Measurements from ENCODE around the gene PRKCG. TPM values are rescaled to one million over a fixed set of nuclear protein-coding genes. Genes with fewer than 3 reads are reported as not detected.

PRKCG gene
- total RNA-seq, 1 experiment from 2014 or later: 1.7 TPM

GRCh38 chr19:53912653-53913052, 30.7 kb downstream of the PRKCG start:
- no peaks in the 10 kb centered on the region for H3K4me1 ChIP-seq
- Mint-ChIP-seq H3K27me3 (ENCODE audit: insufficient read depth, unreplicated experiment) (peaks cover 21% of the 10 kb centered on the region), H3K36me3 (ENCODE audit: insufficient read depth, unreplicated experiment) (no peaks in the 10 kb centered on the region), H3K4me3 (ENCODE audit: unreplicated experiment) (no peak overlapping the region), H3K4me1 (ENCODE audit: low read depth, unreplicated experiment) (no peaks in the 10 kb centered on the region), H3K9me3 (ENCODE audit: unreplicated experiment) (peaks cover 10% of the 10 kb centered on the region), H3K27ac (ENCODE audit: unreplicated experiment) (no peak overlapping the region)
- no peak overlapping the region for H3K4me3 ChIP-seq (ENCODE audit: low read depth, low read length)
- no peaks in the 10 kb centered on the region for H3K9me3 ChIP-seq
- H3K27me3 ChIP-seq (replicated peaks; ENCODE audit: control insufficient read depth, insufficient read depth, low read length): no peaks in the 10 kb centered on the region
- no peak for TF ChIP-seq CTCF (IDR thresholded peaks at IDR 0.05; ENCODE audit: insufficient read depth in 1 of 2, low read depth in 1 of 2, low read length in 1 of 2, severe bottlenecking in 1 of 2, unreplicated experiment in 1 of 2)
- no TSS peak for BruUV-seq (replicated peaks)
- no peak for DNase-seq
- H3K36me3 ChIP-seq (ENCODE audit: control insufficient read depth, insufficient read depth, low read length): no peaks in the 10 kb centered on the region
- CTCF ChIA-PET: no interaction called here
- POLR2A ChIA-PET: no interaction called here
- intact Hi-C loops (cut with micrococcal nuclease; ENCODE audit: unreplicated experiment): no loop called here

GRCh38 chr19:53915000-53915399, 33.0 kb downstream of the PRKCG start:
- Mint-ChIP-seq H3K27me3 (ENCODE audit: insufficient read depth, unreplicated experiment) (peaks cover 11% of the 10 kb centered on the region), H3K4me3 (ENCODE audit: unreplicated experiment) (no peak overlapping the region), H3K27ac (ENCODE audit: unreplicated experiment) (no peak overlapping the region), H3K9me3 (ENCODE audit: unreplicated experiment) (no peaks in the 10 kb centered on the region), H3K36me3 (ENCODE audit: insufficient read depth, unreplicated experiment) (no peaks in the 10 kb centered on the region), H3K4me1 (ENCODE audit: low read depth, unreplicated experiment) (no peaks in the 10 kb centered on the region)
- intact Hi-C loops (cut with micrococcal nuclease; ENCODE audit: unreplicated experiment): no loop called here
- H3K36me3 ChIP-seq (ENCODE audit: control insufficient read depth, insufficient read depth, low read length): no peaks in the 10 kb centered on the region
- CTCF ChIA-PET: no interaction called here
- DNase-seq: no peak
- H3K4me1 ChIP-seq: no peaks in the 10 kb centered on the region
- no peaks in the 10 kb centered on the region for H3K9me3 ChIP-seq
- no peak for TF ChIP-seq CTCF (IDR thresholded peaks at IDR 0.05; ENCODE audit: insufficient read depth in 1 of 2, low read depth in 1 of 2, low read length in 1 of 2, severe bottlenecking in 1 of 2, unreplicated experiment in 1 of 2)
- H3K4me3 ChIP-seq (ENCODE audit: low read depth, low read length): no peak overlapping the region
- POLR2A ChIA-PET: no interaction called here
- no peaks in the 10 kb centered on the region for H3K27me3 ChIP-seq (replicated peaks; ENCODE audit: control insufficient read depth, insufficient read depth, low read length)
- no TSS peak for BruUV-seq (replicated peaks)

- ChIA-PET CTCF (no interaction called here), POLR2A (no interaction called here)
- no peaks in the 10 kb centered on the region for H3K27me3 ChIP-seq (replicated peaks; ENCODE audit: control insufficient read depth, insufficient read depth, low read length)
- no peaks in the 10 kb centered on the region for H3K9me3 ChIP-seq
- Mint-ChIP-seq H3K27ac (ENCODE audit: unreplicated experiment) (no peak overlapping the region), H3K9me3 (ENCODE audit: unreplicated experiment) (no peaks in the 10 kb centered on the region), H3K36me3 (ENCODE audit: insufficient read depth, unreplicated experiment) (no peaks in the 10 kb centered on the region), H3K4me3 (ENCODE audit: unreplicated experiment) (no peak overlapping the region), H3K4me1 (ENCODE audit: low read depth, unreplicated experiment) (no peaks in the 10 kb centered on the region), H3K27me3 (ENCODE audit: insufficient read depth, unreplicated experiment) (peaks cover 4% of the 10 kb centered on the region)
- no peaks in the 10 kb centered on the region for H3K36me3 ChIP-seq (ENCODE audit: control insufficient read depth, insufficient read depth, low read length)
- BruUV-seq (replicated peaks): no TSS peak
- no peak for TF ChIP-seq CTCF (IDR thresholded peaks at IDR 0.05; ENCODE audit: insufficient read depth in 1 of 2, low read depth in 1 of 2, low read length in 1 of 2, severe bottlenecking in 1 of 2, unreplicated experiment in 1 of 2)
- intact Hi-C loops (cut with micrococcal nuclease; ENCODE audit: unreplicated experiment): no loop called here
- DNase-seq: no peak
- H3K4me1 ChIP-seq: no peaks in the 10 kb centered on the region
- H3K4me3 ChIP-seq (ENCODE audit: low read depth, low read length): no peak overlapping the region
Measured at GRCh38 chr19:53916004-53916403, 34.0 kb downstream of the PRKCG start.

All from Caco-2 (cell line).